Ecto neural progenitor cell (in vitro differentiated cells): Measurements from ENCODE around the gene BABAM2.

Experiments
- DNase-seq: peaks from one replicate; pipeline ENCODE4 v3.0.0-alpha.2; 2018; ENCODE audit warnings: low spot score

The BABAM2 gene

DNA sequence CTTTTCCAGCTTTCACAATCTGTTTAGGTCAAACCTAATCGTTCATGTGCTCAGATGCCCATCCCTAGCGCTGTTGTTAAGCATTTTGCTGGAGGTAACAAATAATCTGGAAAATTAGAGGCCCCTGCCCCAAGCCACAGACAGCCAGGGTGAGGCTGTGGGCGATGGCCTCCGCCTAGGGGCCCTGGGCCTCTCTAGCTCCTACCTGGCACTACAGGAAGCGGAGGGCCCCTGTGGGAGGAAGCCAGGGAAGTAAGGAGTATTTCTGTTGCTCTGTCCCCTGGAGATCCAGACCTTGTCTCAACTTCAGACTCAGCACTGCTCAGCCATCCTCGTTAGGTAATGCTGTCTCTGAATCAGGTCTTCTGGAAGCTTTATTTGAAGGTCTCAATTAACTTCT, 489.7 kb downstream of the BABAM2 start:
- no peak for DNase-seq

DNA sequence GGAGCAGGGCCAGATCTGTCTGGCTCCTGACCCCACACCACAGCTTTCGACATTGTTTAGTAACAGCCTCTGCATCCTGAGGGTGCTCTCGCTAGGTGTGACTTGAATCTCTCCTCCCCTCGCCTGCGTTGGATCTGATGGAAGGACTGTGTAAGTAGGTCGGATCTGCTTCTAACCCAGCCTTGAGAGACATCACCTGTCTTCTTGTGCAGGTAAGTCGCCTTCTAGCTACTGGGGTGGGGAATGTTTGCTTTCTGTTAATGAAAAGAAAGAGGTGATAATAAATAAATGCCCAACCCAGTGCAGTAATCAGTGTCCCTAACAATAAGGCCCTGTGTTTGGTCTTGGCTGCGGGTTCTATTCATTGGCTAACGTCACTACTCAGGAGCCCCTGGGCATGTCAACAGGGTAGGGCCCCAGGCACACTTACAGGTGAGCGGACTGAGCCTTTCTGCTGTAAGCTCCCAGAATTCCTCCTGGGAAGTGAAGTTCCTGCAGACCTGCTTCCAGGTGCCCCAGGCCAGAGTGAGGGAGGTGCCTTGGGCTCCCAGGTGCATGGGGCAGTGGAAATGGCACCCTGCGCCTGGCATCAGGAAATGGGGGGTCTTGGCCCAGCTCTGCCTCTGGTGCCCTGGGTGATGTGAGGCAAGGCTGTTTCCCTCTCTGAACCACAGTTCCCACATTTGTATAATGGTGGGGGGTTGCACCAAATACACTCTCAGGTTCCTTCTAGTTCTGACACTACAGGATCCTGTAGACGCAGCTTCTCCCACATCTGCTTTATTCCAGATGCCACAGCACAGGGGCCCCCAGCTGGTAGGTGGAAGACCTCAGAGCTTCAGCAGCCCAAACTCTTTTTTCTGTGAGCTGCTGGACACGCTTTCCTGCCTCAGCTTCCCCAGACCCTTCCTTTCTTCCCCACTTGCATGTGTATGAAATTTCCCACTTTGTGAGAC, 491.0 kb downstream of the BABAM2 start:
- no peak for DNase-seq

DNA sequence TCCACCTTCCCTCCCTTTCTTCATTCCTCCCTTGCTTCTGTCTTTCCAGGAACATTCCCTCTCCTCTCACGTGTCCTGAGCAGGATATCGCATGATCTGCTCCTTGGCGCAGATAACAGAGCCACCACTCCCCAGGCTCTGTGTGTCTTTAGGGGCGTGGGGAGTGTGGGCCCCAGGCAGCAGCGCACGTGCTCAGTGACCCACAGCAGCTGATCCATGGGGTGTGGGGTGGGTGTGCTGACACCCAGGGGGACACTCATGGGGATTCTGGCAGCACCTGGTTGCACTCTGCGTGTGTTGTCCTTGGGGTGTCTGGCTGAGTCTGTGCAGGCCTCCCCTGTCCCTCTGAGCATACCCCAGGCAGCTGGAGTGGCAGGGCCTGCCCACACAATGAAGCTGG, 492.2 kb downstream of the BABAM2 start:
- no peak for DNase-seq

DNA sequence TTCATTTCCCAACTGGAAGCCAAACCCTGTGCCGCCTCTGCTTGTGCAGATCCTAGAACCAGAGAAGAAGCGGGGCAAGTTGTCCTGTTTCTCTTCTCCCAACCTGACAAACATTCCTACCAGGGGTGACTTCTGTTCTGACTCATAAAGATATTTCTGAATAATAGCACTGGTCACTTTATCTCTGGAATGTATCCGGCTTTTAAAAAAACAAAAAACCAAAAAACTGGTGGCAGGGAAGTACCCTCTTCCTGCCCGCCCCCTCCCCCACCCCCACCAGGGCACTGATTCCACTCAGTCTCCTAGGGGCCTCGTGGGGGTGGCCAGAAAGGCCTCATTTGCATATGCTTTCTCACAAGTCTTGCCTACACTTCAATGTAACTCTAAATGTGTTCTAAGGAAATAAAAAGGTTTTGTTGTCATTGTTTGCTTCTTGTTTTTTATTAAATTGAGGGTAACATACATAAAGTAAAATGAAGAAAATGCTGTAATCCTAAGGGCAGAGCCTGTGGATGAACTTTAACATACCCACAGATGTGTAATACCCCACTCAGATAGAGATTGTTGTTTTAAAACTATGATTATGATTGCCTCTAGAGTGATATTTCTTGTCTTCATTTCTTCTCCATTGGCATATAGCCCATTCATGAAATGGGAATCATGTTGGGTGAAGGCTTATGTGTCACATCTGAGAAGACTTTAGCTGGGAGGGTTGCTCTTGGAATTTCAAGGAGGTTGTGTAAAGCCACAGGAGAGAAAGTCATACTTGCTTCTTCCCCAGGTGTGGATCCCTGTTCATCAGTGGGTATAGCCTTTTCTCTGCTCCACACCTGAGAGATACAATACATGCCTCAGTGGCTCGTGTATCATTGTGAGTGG, 496.8 kb downstream of the BABAM2 start:
- DNase-seq = no peak
